Measurements from ENCODE around the gene LIFR. TPM values are rescaled to one million over a fixed set of nuclear protein-coding genes. Genes with fewer than 3 reads are reported as not detected.

The LIFR gene
- total and polyA plus RNA-seq, 2 experiments from 2014 or later = 20.7 to 35.6 TPM

GRCh38 chr5:38589629-38590028 is 33.2 kb upstream of the LIFR start:
- no peak for TF ChIP-seq CTCF (IDR thresholded peaks at IDR 0.05; ENCODE audit: low read depth, low read length)
- no peaks in the 10 kb centered on the region for H3K27me3 ChIP-seq
- H3K4me3 ChIP-seq = no peak overlapping the region
- H3K27ac ChIP-seq = no peak overlapping the region
- no peaks in the 10 kb centered on the region for H3K36me3 ChIP-seq
- H3K4me1 ChIP-seq (ENCODE audit: low read depth) = no peaks in the 10 kb centered on the region
- no peak for DNase-seq (ENCODE audit: low read depth in 1 of 2, low spot score in 1 of 2)
- H3K9me3 ChIP-seq (ENCODE audit: low read depth) = no peaks in the 10 kb centered on the region

DNA sequence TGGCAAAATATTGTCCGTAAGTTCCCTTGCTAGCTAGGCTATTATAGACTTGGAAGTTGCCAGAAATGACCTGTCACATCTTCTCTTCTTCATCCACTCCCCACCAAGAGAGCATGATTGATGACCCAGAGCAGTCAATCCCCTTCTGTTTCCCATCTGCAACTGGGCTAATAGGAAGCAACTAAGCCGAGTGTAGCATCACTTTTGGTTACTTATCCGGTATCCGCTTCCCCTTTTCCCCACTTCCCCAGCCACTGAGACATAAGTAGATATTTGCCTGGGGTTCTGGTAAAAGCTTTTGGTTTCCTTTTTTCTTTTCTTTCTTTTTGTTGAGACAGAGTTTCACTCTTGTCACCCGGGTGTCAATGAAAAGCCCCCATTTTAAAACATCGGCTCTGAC is 29.4 kb upstream of the LIFR start:
- H3K4me3 ChIP-seq = no peak overlapping the region
- H3K36me3 ChIP-seq = no peaks in the 10 kb centered on the region
- DNase-seq (ENCODE audit: low read depth in 1 of 2, low spot score in 1 of 2) = no peak
- H3K4me1 ChIP-seq (ENCODE audit: low read depth) = no peaks in the 10 kb centered on the region
- no peaks in the 10 kb centered on the region for H3K27me3 ChIP-seq
- H3K9me3 ChIP-seq (ENCODE audit: low read depth) = no peaks in the 10 kb centered on the region
- no peak for TF ChIP-seq CTCF (IDR thresholded peaks at IDR 0.05; ENCODE audit: low read depth, low read length)
- H3K27ac ChIP-seq = no peak overlapping the region

- Histone ChIP-seq H3K4me1 (ENCODE audit: low read depth) (no peaks in the 10 kb centered on the region), H3K27ac (no peak overlapping the region), H3K4me3 (no peak overlapping the region), H3K36me3 (no peaks in the 10 kb centered on the region), H3K9me3 (ENCODE audit: low read depth) (no peaks in the 10 kb centered on the region), H3K27me3 (no peaks in the 10 kb centered on the region)
- no peak for DNase-seq (ENCODE audit: low read depth in 1 of 2, low spot score in 1 of 2)
- no peak for TF ChIP-seq CTCF (IDR thresholded peaks at IDR 0.05; ENCODE audit: low read depth, low read length)
These were observed 27.1 kb upstream of the LIFR start for GRCh38 chr5:38583500-38583899.

- H3K4me1 ChIP-seq (ENCODE audit: low read depth) = no peaks in the 10 kb centered on the region
- no peak for TF ChIP-seq CTCF (IDR thresholded peaks at IDR 0.05; ENCODE audit: low read depth, low read length)
- DNase-seq (ENCODE audit: low read depth in 1 of 2, low spot score in 1 of 2) = no peak
- no peak overlapping the region for H3K4me3 ChIP-seq
- H3K27ac ChIP-seq = no peak overlapping the region
- H3K27me3 ChIP-seq = no peaks in the 10 kb centered on the region
- H3K9me3 ChIP-seq (ENCODE audit: low read depth) = no peaks in the 10 kb centered on the region
- no peaks in the 10 kb centered on the region for H3K36me3 ChIP-seq
These were observed 26.5 kb upstream of the LIFR start for GRCh38 chr5:38582975-38583319.

DNA sequence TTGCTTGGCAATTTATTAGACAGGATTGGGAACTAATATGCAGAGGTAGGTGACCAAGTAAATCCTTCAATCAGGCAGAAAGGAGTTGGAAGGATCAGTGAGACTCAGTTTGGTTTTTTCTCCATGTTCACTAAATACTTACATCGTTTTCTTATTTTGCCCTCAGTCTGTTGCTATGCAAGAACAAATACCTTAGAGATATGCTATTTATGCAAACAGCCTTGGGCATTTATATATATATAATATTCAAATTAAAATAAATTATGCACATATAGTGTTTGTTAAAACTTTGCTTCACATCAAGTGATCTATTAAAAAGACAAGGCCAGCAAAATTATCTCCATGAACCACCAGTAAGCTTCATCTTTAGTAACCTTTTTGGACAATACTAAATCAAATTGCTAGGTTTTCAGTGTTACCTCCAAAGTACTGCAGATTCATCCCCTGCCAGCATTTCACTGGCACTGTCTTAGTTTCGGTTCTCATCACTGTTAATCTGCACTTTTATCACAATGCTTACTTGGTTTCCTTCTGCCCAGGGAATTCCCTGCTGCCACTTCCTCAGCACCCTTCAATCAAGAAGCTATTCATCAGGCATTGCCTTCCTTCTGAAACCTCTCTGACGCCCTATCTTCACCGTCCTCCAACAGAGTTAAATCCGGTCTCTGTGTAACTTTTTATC is 26.0 kb upstream of the LIFR start:
- DNase-seq (ENCODE audit: low read depth in 1 of 2, low spot score in 1 of 2) = no peak
- H3K27me3 ChIP-seq = no peaks in the 10 kb centered on the region
- TF ChIP-seq CTCF (IDR thresholded peaks at IDR 0.05; ENCODE audit: low read depth, low read length) = no peak

More for the DNA sequence above, 26.0 kb upstream of the LIFR start:
- Histone ChIP-seq H3K4me3 (no peak overlapping the region), H3K36me3 (no peaks in the 10 kb centered on the region), H3K9me3 (ENCODE audit: low read depth) (no peaks in the 10 kb centered on the region), H3K27ac (no peak overlapping the region), H3K4me1 (ENCODE audit: low read depth) (peaks cover 3% of the 10 kb centered on the region)

Data from cardiac muscle cell (in vitro differentiated cells and primary cell).